HuH-7.5 (cell line): Measurements from ENCODE around the gene FHIT.
"Not testable (repeated sequence)": the region's sequence is repeated elsewhere in the genome, so short reads cannot be mapped to it uniquely, and the experiment has no call there.

Experiments used
- DNase-seq: peaks from one replicate; pipeline ENCODE4 v3.0.0; 2011; ENCODE audit warnings: low spot score

The FHIT gene

GRCh38 chr3:60703956-60704736 is 547.1 kb downstream of the FHIT start:
- no peak for DNase-seq

- no peak for DNase-seq
Observed at GRCh38 chr3:60703008-60703407, 548.2 kb downstream of the FHIT start.

- DNase-seq, result no peak
Observed at GRCh38 chr3:60698117-60698516, 553.1 kb downstream of the FHIT start.

- no peak for DNase-seq
Observed at GRCh38 chr3:60697132-60697531, 554.1 kb downstream of the FHIT start.

- DNase-seq, result no peak
Observed at GRCh38 chr3:60696428-60697125, 554.7 kb downstream of the FHIT start.

GRCh38 chr3:60675424-60675823 is 575.8 kb downstream of the FHIT start:
- no peak for DNase-seq

GRCh38 chr3:60674870-60675269 is 576.4 kb downstream of the FHIT start:
- DNase-seq, result no peak

GRCh38 chr3:60673123-60673522 is 578.1 kb downstream of the FHIT start:
- no peak for DNase-seq

GRCh38 chr3:60672337-60672736 is 578.9 kb downstream of the FHIT start:
- DNase-seq, result not testable (repeated sequence)

- no peak for DNase-seq
Observed at GRCh38 chr3:60669636-60670035, 581.6 kb downstream of the FHIT start.

GRCh38 chr3:60660026-60660425 is 591.2 kb downstream of the FHIT start:
- DNase-seq, result no peak

- DNase-seq, result no peak
Observed at GRCh38 chr3:60659098-60659497, 592.2 kb downstream of the FHIT start.

- DNase-seq, result no peak
Observed at GRCh38 chr3:60657972-60658371, 593.3 kb downstream of the FHIT start.

GRCh38 chr3:60652829-60653228 is 598.4 kb downstream of the FHIT start:
- DNase-seq, result no peak

GRCh38 chr3:60651799-60652198 is 599.5 kb downstream of the FHIT start:
- no peak for DNase-seq

GRCh38 chr3:60650171-60650570 is 601.1 kb downstream of the FHIT start:
- DNase-seq, result no peak

- no peak for DNase-seq
Observed at GRCh38 chr3:60645801-60646200, 605.5 kb downstream of the FHIT start.

GRCh38 chr3:60643831-60644230 is 607.4 kb downstream of the FHIT start:
- DNase-seq, result no peak

GRCh38 chr3:60641354-60641753 is 609.9 kb downstream of the FHIT start:
- no peak for DNase-seq

- no peak for DNase-seq
Observed at GRCh38 chr3:60636846-60637245, 614.4 kb downstream of the FHIT start.

GRCh38 chr3:60633644-60634043 is 617.6 kb downstream of the FHIT start:
- no peak for DNase-seq

GRCh38 chr3:60631509-60631908 is 619.7 kb downstream of the FHIT start:
- DNase-seq, result no peak

- no peak for DNase-seq
Observed at GRCh38 chr3:60630953-60631352, 620.3 kb downstream of the FHIT start.

GRCh38 chr3:60629816-60630215 is 621.4 kb downstream of the FHIT start:
- DNase-seq, result no peak
